IMR-90 (cell line): ENCODE results near the gene NSA2. TPM values are rescaled to one million over a fixed set of nuclear protein-coding genes. Genes with fewer than 3 reads are reported as not detected.

Experiments used
- ATAC-seq: fragments of 200-7000 bp; cut with Tn5 transposase; 2 replicates; pipeline ENCODE4 v1.9.1; 2020; ENCODE audit warnings: low read depth, mild to moderate bottlenecking, moderate library complexity
- BruUV-seq: library from RNA; stranded (reverse); fragments of 400-500 nt; replicated peaks from 2 replicates; lab custom pipeline; 2021; lab: Mats Ljungman, UMichigan
- CTCF ChIA-PET: fragments of 300-600 bp; formaldehyde crosslinking; extraction: SDS; loops from one replicate; lab custom pipeline; 2021; ENCODE audit warnings: antibody characterized with exemption; lab: Yijun Ruan, JAX
- POLR2A ChIA-PET: fragments of 300-600 bp; sonication (Branson Sonifier 250); formaldehyde crosslinking; loops from one replicate; lab custom pipeline; 2022; ENCODE audit warnings: antibody characterized with exemption; ENCODE audit not compliant: unreplicated experiment; lab: Charles Lee
- DNase-seq: peaks from one replicate; pipeline ENCODE4 v3.0.0; 2013
- H2AFZ ChIP-seq: replicated peaks from 2 replicates; pipeline ENCODE3; 2013; ENCODE audit warnings: low read length, mild to moderate bottlenecking; ENCODE audit not compliant: poor library complexity
- H2AK5ac ChIP-seq: 2 replicates; pipeline ENCODE4 v1.6.1; 2013; ENCODE audit warnings: low read depth, low read length, inconsistent platforms
- H2AK9ac ChIP-seq: replicated peaks from 2 replicates; pipeline ENCODE3; 2013; ENCODE audit warnings: mild to moderate bottlenecking, low read depth, low read length, moderate library complexity; ENCODE audit not compliant: poor library complexity
- H2BK120ac ChIP-seq: 2 replicates; pipeline ENCODE4 v1.6.1; 2013; ENCODE audit warnings: low read depth, low read length, inconsistent platforms
- H2BK15ac ChIP-seq: 3 replicates; pipeline ENCODE4 v1.6.1; 2013; ENCODE audit warnings: low read depth, low read length, inconsistent platforms
- H2BK20ac ChIP-seq: 2 replicates; pipeline ENCODE4 v1.6.1; 2013; ENCODE audit warnings: low read depth, mild to moderate bottlenecking, inconsistent platforms, low read length, moderate library complexity
- H2BK5ac ChIP-seq: 2 replicates; pipeline ENCODE4 v1.6.1; 2013; ENCODE audit warnings: mild to moderate bottlenecking, low read depth, low read length, inconsistent platforms; ENCODE audit not compliant: poor library complexity, severe bottlenecking
- H3K14ac ChIP-seq: replicated peaks from 2 replicates; pipeline ENCODE4 v1.6.1; 2013; ENCODE audit warnings: low read depth, low read length, inconsistent platforms
- H3K18ac ChIP-seq: 2 replicates; pipeline ENCODE4 v1.6.1; 2013; ENCODE audit warnings: low read depth, low read length, control low read depth
- H3K23ac ChIP-seq: 2 replicates; pipeline ENCODE4 v1.6.1; 2013; ENCODE audit warnings: low read depth, low read length, inconsistent platforms
- H3K27ac ChIP-seq: 2 replicates; pipeline ENCODE4 v1.5.1; 2013; ENCODE audit warnings: mild to moderate bottlenecking, control low read depth, low read length; ENCODE audit not compliant: insufficient read depth
- H3K27me3 ChIP-seq: 2 replicates; pipeline ENCODE4 v1.6.1; 2013; ENCODE audit warnings: low read length; ENCODE audit not compliant: control insufficient read depth, insufficient read depth
- H3K36me3 ChIP-seq: 2 replicates; pipeline ENCODE4 v1.6.1; 2013; ENCODE audit warnings: low read length, mixed read lengths; ENCODE audit not compliant: control insufficient read depth, insufficient read depth
- H3K4ac ChIP-seq: 2 replicates; pipeline ENCODE4 v1.6.1; 2013; ENCODE audit warnings: low read depth, low read length, inconsistent platforms
- H3K4me1 ChIP-seq: 2 replicates; pipeline ENCODE4 v1.6.1; 2013; ENCODE audit warnings: low read length, mixed read lengths; ENCODE audit not compliant: control insufficient read depth, insufficient read depth
- H3K4me2 ChIP-seq: 2 replicates; pipeline ENCODE4 v1.6.1; 2013; ENCODE audit warnings: low read depth, mild to moderate bottlenecking, control low read depth, low read length, moderate library complexity
- H3K4me3 ChIP-seq: 2 replicates; pipeline ENCODE4 v1.5.1; 2013; ENCODE audit warnings: low read depth, mild to moderate bottlenecking, control low read depth, low read length, moderate library complexity; ENCODE audit not compliant: insufficient read depth
- H3K56ac ChIP-seq: 2 replicates; pipeline ENCODE4 v1.6.1; 2013; ENCODE audit warnings: low read length, inconsistent platforms; ENCODE audit not compliant: insufficient read depth; ENCODE audit errors: extremely low read depth
- H3K79me1 ChIP-seq, 2 experiments: 2 replicates each; pipeline ENCODE4 v1.6.1; 2013; ENCODE audit warnings: low read length in 2 of 2, inconsistent platforms in 1 of 2, low read depth in 1 of 2
- H3K9ac ChIP-seq: 2 replicates; pipeline ENCODE4 v1.6.1; 2013; ENCODE audit warnings: low read depth, low read length, control low read depth
- H3K9me1 ChIP-seq: 2 replicates; pipeline ENCODE4 v1.6.1; 2013; ENCODE audit warnings: low read length, inconsistent platforms; ENCODE audit not compliant: insufficient read depth
- H3K9me3 ChIP-seq: 2 replicates; pipeline ENCODE4 v1.6.1; 2013; ENCODE audit warnings: low read length; ENCODE audit not compliant: control insufficient read depth, insufficient read depth
- H4K20me1 ChIP-seq: 2 replicates; pipeline ENCODE4 v1.6.1; 2013; ENCODE audit warnings: low read length, inconsistent platforms; ENCODE audit not compliant: insufficient read depth
- H4K5ac ChIP-seq: 2 replicates; pipeline ENCODE4 v1.6.1; 2013; ENCODE audit warnings: mild to moderate bottlenecking, low read depth, low read length, control low read depth
- H4K8ac ChIP-seq, 2 experiments: 2 replicates each; pipeline ENCODE4 v1.6.1; 2013; ENCODE audit warnings: low read depth in 2 of 2, low read length in 2 of 2, control low read depth in 1 of 2, inconsistent platforms in 1 of 2
- H4K91ac ChIP-seq: 2 replicates; pipeline ENCODE4 v1.6.1; 2013; ENCODE audit warnings: low read depth, low read length, inconsistent platforms; ENCODE audit not compliant: insufficient read depth
- CEBPB ChIP-seq: IDR thresholded peaks from 2 replicates; pipeline ENCODE4 v1.6.1; 2012; ENCODE audit warnings: low read depth, low read length, improper control_type of control experiment
- ELK1 ChIP-seq: fragments of 150-350 bp; IDR thresholded peaks from 2 replicates; pipeline ENCODE4 v1.6.1; 2016; ENCODE audit warnings: low read depth, mild to moderate bottlenecking, low read length, moderate library complexity, borderline replicate concordance
- WGBS, 2 experiments: methylation state at CpG; one replicate each; pipeline versions ENCODE4 v1.1.5 to v1.1.7; 2013; ENCODE audit warnings: missing lambda C conversion rate in 2 of 2; ENCODE audit not compliant: insufficient read length in 1 of 2; ENCODE audit errors: extremely low coverage in 2 of 2; 5-methylcytosine and 5-hydroxymethylcytosine counted together
- dilution Hi-C: fragments of 300-500 bp; cut with HindIII; formaldehyde crosslinking; loops from one replicate; pipeline ENCODE4 v1.14.3; 2018; ENCODE audit warnings: low sequenced_read_pairs; ENCODE audit not compliant: unreplicated experiment
- in situ Hi-C: fragments of 300-500 bp; cut with MboI; formaldehyde crosslinking; loops from 3 replicates; pipeline ENCODE4 v1.14.3; 2019; ENCODE audit warnings: low sequenced_read_pairs, inconsistent platforms, mixed read lengths
- intact Hi-C: fragments of 100-400 bp; cut with micrococcal nuclease; formaldehyde crosslinking; loops from 2 replicates; pipeline ENCODE4 v1.10.0; 2022
- microRNA-seq, 2 experiments: library from miRNA; stranded (forward) in 1 of 2; unstranded in 1 of 2; fragments of 10-50 nt in 1 of 2; fragments of <30 nt in 1 of 2; gene quantifications in 1 of 2; microRNA quantifications in 1 of 2; one replicate each; pipeline versions ENCODE3 to v1.1.0; 2013 to 2020; ENCODE audit not compliant: insufficient read depth in 1 of 2, insufficient read length in 1 of 2, unreplicated experiment in 1 of 2
- polyA plus RNA-seq, 3 experiments: library from polyadenylated mRNA; depleted of rRNA; stranded (reverse); fragments of >200 nt; gene quantifications; 2 replicates each; pipeline ENCODE4 v1.2.3, GENCODE V29; 2012; ENCODE audit warnings: low replicate concordance in 1 of 3
- small RNA-seq, 5 experiments: library from RNA; depleted of rRNA; stranded (forward); fragments of <200 nt; gene quantifications; one replicate each; pipeline ENCODE3, GENCODE V24; 2012
- total RNA-seq: library from RNA; depleted of rRNA; stranded (reverse); fragments of >200 nt; gene quantifications from 2 replicates; pipeline ENCODE4 v1.2.3, GENCODE V29; 2012; rRNA removed

Gene NSA2
- total and polyA plus RNA-seq, 2 of the 4 experiments (the other 2 are of a cell fraction) = 5.4 to 33.9 TPM

- no TSS peak for BruUV-seq
- CTCF ChIA-PET = no interaction called here
- dilution Hi-C loops = no loop called here
- Histone ChIP-seq H3K36me3 (no peaks in the 10 kb centered on the region), H3K4me2 (no peak overlapping the region), H3K14ac (no peak overlapping the region), H4K8ac (no peak overlapping the region), H3K4ac (no peak overlapping the region), H3K27me3 (peaks cover 2% of the 10 kb centered on the region; the same call in 1 of the 2 replicates), H4K5ac (no peak overlapping the region), H3K23ac (no peak overlapping the region), H2BK120ac (no peak overlapping the region), H2AK5ac (no peak overlapping the region), H2BK20ac (no peak overlapping the region), H3K56ac (no peak overlapping the region), H4K20me1 (no peaks in the 10 kb centered on the region), H3K18ac (no peak overlapping the region), H3K4me1 (no peaks in the 10 kb centered on the region), H3K9me1 (no peaks in the 10 kb centered on the region), H2BK5ac (no peak overlapping the region), H3K79me1 (no peaks in the 10 kb centered on the region), H2AFZ (no peak overlapping the region), H2BK15ac (no peak overlapping the region), H3K9ac (no peak overlapping the region), H3K4me3 (no peak overlapping the region), H4K91ac (no peak overlapping the region), H2AK9ac (no peak overlapping the region), H3K27ac (no peak overlapping the region), H3K9me3 (no peaks in the 10 kb centered on the region)
- POLR2A ChIA-PET = interaction anchor here (0.6 kb wide), 1 partner anchor 13 kb away, joined by 7 read pairs; no protein-coding TSS in a partner anchor
- DNase-seq = no peak
- in situ Hi-C loops = no loop called here
- peak; percentile 77 for TF ChIP-seq CEBPB
- no peak for TF ChIP-seq ELK1
- no peak for ATAC-seq
- intact Hi-C loops = no loop called here
- WGBS, 2 experiments = no CpG with 5 or more reads among the region's 7 CpGs
Observed at GRCh38 chr5:74829413-74829812, 62.4 kb downstream of the NSA2 start.

Small RNA genes within 50 kb of the gene (microRNA-seq; reads per million reads assigned to microRNA genes)
- not detected for gene RNU6-658P (ENCODE audit: insufficient read depth, insufficient read length)

Small RNA genes within 50 kb of the gene (small RNA-seq; reads per million reads assigned to genes)
- gene RNU6-658P = 0 to 1.2 (median 0) reads per million in 5 experiments

Other genes with a start within 250 kb of the NSA2 start
- 55.8 and 70.8 TPM in 2 replicates for gene ENC1, start 126.5 kb upstream of the NSA2 start, total RNA-seq
- 24.9 and 25.6 TPM in 2 replicates for gene ENC1, start 126.5 kb upstream of the NSA2 start, polyA plus RNA-seq (2012; rRNA removed)
- 76.7 and 132 TPM in 2 replicates for gene HEXB, start 82.0 kb upstream of the NSA2 start, total RNA-seq
- 102 and 126 TPM in 2 replicates for gene HEXB, start 82.0 kb upstream of the NSA2 start, polyA plus RNA-seq (2012; rRNA removed)
- 45.7 and 61.4 TPM in 2 replicates for gene GFM2, start 132 bp upstream of the NSA2 start, total RNA-seq
- 18.8 and 23.3 TPM in 2 replicates for gene GFM2, start 132 bp upstream of the NSA2 start, polyA plus RNA-seq (2012; rRNA removed)
- gene FAM169A, start 99.1 kb downstream of the NSA2 start, total RNA-seq = under 0.01 TPM in 2 replicates
- not detected in 2 replicates for gene FAM169A, start 99.1 kb downstream of the NSA2 start, polyA plus RNA-seq (2012; rRNA removed)